Stimulated activated naive CD8-positive, alpha-beta T cell treated with anti-CD3 and anti-CD28 coated beads, Interleukin-15, amount 100 ng/mL, for 72 hours (primary cell): ENCODE data around the gene LBH.
"Not testable (repeated sequence)": the region's sequence is repeated elsewhere in the genome, so short reads cannot be mapped to it uniquely, and the experiment has no call there.

Experiments used
- ATAC-seq: fragments of 150-1000 bp; cut with Tn5 transposase; 2 replicates; pipeline ENCODE4 v1.10.0; 2021; ENCODE audit warnings: mild to moderate bottlenecking, moderate library complexity
- DNase-seq, 2 donors: peaks; one replicate each; pipeline ENCODE4 v3.0.0; 2021 to 2022
- H3K27ac Mint-ChIP-seq, 2 donors: one replicate each; pipeline ENCODE4 v1.8.0; 2022; ENCODE audit warnings: mild to moderate bottlenecking in 2 of 2, mixed read lengths in 2 of 2, moderate library complexity in 2 of 2
- H3K27me3 Mint-ChIP-seq: one replicate; pipeline ENCODE4 v1.8.0; 2022; ENCODE audit warnings: mixed read lengths
- H3K4me1 Mint-ChIP-seq: one replicate; pipeline ENCODE4 v1.8.0; 2022; ENCODE audit warnings: mild to moderate bottlenecking, mixed read lengths
- H3K4me3 Mint-ChIP-seq, 2 donors: one replicate each; pipeline ENCODE4 v1.8.0; 2022; ENCODE audit warnings: mild to moderate bottlenecking in 2 of 2, mixed read lengths in 2 of 2, moderate library complexity in 1 of 2
- H3K9me3 Mint-ChIP-seq, 2 donors: one replicate each; pipeline ENCODE4 v1.8.0; 2022; ENCODE audit warnings: mixed read lengths in 2 of 2

LBH gene

DNA sequence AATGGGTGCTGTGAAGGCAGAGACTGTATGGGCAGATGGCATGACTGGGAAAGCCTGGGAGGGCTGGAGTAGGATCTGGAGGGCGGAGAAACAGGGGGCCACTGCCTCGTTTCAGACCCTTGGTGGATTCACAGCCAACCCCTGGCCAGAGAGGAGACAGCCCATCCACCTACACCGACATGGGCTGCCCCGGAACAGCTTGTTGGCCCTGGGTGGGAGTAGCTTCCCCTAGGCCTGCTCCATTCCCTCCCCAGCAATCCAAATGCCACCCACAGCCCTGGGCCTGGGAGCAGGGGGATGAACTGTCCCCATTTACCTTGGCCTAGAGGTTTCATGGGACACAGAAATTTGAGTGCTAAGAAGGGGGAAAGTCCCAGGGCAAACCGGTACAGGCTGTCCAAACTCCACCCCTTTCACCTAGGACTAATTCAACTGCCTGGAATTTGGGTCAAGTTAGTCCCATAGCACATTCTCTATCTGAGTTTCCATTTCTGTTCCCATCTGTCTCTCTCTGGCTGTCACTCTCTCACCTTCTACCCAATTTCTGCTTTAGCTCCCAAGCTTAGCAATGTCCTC is 37.0 kb downstream of the LBH start:
- Mint-ChIP-seq H3K4me3 (no peak overlapping the region), H3K4me1 (peaks cover 96% of the 10 kb centered on the region), H3K9me3 (no peaks in the 10 kb centered on the region), H3K27ac (no peak overlapping the region), H3K27me3 (no peaks in the 10 kb centered on the region)
- ATAC-seq (no peak), DNase-seq (no peak)

DNA sequence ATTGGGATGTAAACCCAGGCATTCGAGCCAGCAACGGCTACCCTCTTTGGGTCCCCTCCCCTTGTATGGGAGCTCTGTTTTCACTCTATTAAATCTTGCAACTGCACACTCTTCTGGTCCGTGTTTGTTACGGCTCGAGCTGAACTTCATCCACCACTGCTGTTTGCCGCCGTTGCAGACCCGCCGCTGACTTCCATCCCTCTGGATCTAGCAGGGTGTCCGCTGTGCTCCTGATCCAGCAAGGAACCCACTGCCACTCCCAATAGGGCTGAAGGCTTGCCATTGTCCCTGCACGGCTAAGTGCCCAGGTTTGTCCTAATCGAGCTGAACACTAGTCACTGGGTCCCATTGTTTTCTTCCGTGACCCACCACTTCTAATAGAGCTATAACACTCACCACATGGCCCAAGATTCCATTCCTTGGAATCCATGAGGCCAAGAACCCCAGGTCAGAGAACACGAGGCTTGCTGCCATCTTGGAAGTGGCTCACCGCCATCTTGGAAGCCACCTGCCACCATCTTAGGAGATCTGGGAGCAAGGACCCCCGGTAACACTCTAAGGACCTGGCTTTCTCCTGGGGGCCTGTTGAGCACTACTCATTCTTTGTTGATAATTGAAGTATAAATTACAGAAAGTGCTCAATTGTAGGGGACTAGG is 37.9 kb downstream of the LBH start:
- not testable (repeated sequence) for H3K27ac Mint-ChIP-seq, H3K4me3 Mint-ChIP-seq, H3K9me3 Mint-ChIP-seq, H3K27me3 Mint-ChIP-seq, DNase-seq, ATAC-seq
- peaks cover 100% of the 10 kb centered on the region for H3K4me1 Mint-ChIP-seq

DNA sequence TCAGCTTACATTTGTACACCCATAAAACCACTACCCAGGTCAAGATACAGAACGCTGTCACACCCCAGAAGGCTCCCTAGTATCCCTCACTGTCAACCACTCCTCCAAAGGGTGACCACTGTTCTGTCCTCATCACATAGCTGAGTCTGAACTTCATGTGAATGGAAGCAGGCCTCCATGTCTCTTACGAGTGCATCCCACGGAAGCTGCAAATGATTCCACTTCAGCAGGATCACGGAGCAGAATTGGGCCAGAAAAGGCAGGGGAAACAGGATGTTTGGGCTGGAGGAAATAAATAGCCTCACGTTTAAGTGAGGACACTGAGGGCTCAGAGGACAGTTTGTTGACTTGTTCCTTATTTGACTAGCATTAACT is 38.4 kb downstream of the LBH start:
- DNase-seq = no peak
- H3K9me3 Mint-ChIP-seq = no peaks in the 10 kb centered on the region
- no peaks in the 10 kb centered on the region for H3K27me3 Mint-ChIP-seq
- ATAC-seq = no peak
- peaks cover 100% of the 10 kb centered on the region for H3K4me1 Mint-ChIP-seq
- no peak overlapping the region for H3K4me3 Mint-ChIP-seq
- no peak overlapping the region for H3K27ac Mint-ChIP-seq

DNA sequence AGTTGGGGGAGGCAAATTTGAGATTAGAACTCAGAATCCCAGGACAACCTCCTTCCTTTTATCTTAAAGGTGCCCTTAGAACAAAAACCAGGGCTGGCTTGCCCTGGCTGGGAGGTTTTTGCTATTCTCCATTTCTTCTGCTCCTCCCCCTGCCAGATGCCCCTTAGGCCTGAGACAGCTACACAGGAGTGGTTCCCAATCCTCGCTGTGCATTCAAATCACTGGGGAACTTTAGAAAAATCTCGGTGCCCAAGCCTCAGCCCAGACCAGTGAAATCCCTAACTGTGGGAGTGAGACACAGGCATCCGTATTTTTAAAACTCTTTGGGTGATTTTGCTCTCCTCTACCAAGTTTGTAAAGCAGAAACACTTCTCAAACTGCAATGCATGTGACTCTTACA is 38.8 kb downstream of the LBH start:
- DNase-seq (no peak), ATAC-seq (no peak)
- Mint-ChIP-seq H3K9me3 (no peaks in the 10 kb centered on the region), H3K4me3 (no peak overlapping the region), H3K4me1 (peaks cover 96% of the 10 kb centered on the region), H3K27me3 (no peaks in the 10 kb centered on the region), H3K27ac (no peak overlapping the region)

DNA sequence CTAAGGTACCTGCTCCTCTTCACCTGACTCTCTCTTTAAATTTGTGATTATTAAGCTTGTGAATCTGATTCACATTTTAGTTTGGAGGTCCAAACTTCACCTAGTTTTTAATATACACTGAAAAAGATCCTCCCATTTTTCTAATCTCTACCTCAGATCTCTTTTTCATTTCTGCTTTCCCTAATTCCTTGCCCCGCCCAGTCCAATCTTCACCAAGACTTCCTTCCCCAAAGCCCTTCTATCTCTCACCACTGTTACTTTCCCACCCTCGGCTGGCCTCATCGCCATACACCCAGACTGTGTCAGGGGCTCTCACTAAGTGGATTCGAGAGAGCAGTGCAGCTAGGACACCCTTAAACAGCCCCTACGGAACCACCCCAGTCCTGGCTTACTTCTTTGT is 40.0 kb downstream of the LBH start:
- Mint-ChIP-seq H3K27me3 (no peaks in the 10 kb centered on the region), H3K27ac (peak overlapping the region in 1 of 2 donors; percentile 81), H3K4me1 (peaks cover 89% of the 10 kb centered on the region), H3K9me3 (no peaks in the 10 kb centered on the region), H3K4me3 (no peak overlapping the region)
- DNase-seq (no peak), ATAC-seq (no peak)

DNA sequence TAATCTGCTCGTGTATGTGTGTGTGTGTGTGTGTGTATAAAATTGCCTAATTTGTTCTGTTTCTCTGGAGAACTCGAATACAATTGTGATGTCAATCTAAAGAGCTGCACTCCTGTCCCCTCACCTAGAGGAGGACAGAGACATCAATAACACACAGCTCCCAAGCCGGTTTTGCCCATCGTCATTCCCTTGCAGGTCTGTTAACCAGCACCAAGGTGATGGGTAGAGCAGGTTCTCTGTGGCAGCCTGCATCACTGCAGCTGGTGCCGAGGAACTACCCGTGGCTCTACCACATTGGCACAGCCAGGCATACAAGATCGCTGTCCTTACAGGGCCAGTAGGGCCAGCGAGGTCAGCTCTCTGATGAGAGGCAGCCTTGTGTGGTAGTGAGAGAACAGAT is 41.0 kb downstream of the LBH start:
- peaks cover 89% of the 10 kb centered on the region for H3K4me1 Mint-ChIP-seq
- no peaks in the 10 kb centered on the region for H3K27me3 Mint-ChIP-seq
- DNase-seq (no peak), ATAC-seq (no peak)
- peak overlapping the region in 1 of 2 donors; percentile 40 for H3K27ac Mint-ChIP-seq
- H3K9me3 Mint-ChIP-seq = no peaks in the 10 kb centered on the region
- no peak overlapping the region for H3K4me3 Mint-ChIP-seq

DNA sequence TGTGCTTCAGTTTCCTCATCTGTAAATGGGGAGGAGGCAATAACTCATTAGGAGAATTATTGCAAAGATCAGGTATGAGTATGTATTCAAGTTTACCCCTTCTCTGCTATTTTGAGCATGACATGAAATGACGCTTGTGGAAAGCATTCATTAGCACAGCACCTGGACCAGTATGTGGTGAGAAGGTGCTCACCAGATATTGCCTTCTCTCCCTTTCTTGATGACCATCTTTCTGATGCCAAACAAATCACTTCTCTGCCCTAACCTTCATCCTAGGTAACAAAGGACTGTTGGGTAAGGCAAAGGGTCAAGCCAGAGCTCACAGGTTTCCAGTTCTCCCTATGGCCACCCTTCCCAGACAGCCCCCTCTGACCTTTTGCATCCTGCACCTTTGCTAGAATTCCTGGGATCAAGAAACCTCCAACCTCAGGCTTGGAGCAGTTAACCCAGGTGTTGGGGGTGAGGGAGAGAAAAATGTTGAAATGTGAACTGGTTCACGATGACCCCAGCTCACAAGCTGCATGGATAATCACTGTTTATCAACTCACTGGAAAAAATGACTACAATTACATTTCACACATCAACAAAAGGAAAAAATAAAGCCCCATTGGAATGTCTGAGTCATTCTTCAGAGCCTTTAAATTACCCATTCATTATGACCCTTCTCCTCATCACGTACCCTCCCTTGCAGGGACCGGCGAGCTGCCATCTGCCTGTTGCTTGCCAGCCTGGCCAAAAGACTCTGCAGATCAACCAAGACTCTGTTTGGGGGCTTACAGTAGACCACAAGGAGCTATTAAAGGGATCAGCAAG is 41.6 kb downstream of the LBH start:
- no peaks in the 10 kb centered on the region for H3K9me3 Mint-ChIP-seq
- peak in 1 of 2 donors; percentile 51 for DNase-seq

DNA sequence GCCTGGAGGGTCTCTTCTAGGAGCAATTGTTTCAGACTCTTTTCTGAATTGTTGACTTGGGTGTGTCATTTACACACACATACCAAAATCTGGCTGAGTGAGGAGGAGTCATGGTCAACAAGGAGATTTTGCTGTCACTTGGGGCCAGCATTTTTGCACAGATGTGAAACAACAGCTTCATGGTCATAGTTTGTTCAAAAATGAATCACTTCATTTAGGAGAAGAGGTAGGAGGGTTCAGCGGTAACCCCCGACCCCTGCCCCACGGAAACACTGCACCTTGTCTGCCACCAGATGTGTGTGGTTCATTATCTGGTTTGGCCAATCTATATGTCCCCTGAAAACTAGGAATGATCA is 42.2 kb downstream of the LBH start:
- peak overlapping the region; percentile 88 to 93 for H3K27ac Mint-ChIP-seq
- H3K4me1 Mint-ChIP-seq = peaks cover 89% of the 10 kb centered on the region
- H3K4me3 Mint-ChIP-seq = peak overlapping the region; percentile 59 to 63
- ATAC-seq (peak; percentile 48), DNase-seq (no peak)
- no peaks in the 10 kb centered on the region for H3K27me3 Mint-ChIP-seq
- H3K9me3 Mint-ChIP-seq = peaks cover 0 to 4% of the 10 kb centered on the region in 2 donors

More for the DNA sequence above, 41.6 kb downstream of the LBH start:
- peak overlapping the region; percentile 59 to 63 for H3K4me3 Mint-ChIP-seq
- ATAC-seq = peak; percentile 61
- peaks cover 89% of the 10 kb centered on the region for H3K4me1 Mint-ChIP-seq
- H3K27ac Mint-ChIP-seq = peak overlapping the region; percentile 88 to 93
- no peaks in the 10 kb centered on the region for H3K27me3 Mint-ChIP-seq

DNA sequence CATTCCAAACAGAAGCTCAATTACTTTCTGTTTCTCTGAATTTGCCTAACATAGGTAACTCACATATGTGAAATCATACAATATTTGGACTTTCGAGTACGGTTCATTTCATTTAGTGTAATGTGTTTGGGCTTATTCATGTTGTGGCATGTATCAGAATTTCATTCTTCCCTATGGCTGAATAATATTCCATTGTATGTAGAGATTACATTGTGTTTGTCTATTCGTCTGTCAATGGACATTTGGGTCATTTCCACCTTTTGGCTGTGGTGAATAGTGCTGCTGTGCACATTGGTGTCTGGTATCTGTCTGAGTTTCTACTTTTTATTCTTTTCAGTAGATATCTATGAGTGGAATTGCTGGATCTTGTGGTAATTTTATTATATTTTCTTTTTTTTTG is 43.9 kb downstream of the LBH start:
- ATAC-seq = no peak
- H3K4me1 Mint-ChIP-seq = peaks cover 84% of the 10 kb centered on the region
- H3K27me3 Mint-ChIP-seq = no peaks in the 10 kb centered on the region

DNA sequence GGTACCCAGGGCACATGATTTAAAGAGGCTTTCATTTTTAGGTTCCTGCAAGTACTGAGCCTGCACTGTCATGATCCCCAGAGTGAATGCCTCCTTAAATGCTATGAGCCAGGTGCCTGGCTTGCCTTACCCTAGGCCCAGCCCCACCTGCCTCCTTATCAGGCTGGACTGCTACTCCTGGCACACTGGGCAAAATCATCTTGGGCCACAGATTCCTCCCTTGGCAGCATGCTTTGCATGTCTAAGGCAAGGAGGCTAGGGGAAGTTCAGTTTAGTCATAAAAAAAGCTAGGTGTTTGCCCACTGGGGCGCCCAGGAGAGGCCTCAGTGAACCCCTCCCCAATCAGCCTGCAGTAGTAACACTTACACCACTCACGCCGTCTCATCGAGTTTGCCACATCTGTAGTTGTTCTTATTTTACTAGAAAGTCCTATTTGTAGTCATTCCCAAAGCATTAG is 45.1 kb downstream of the LBH start:
- peak in 1 of 2 donors; percentile 74 for DNase-seq
- ATAC-seq = peak; percentile 93
- H3K9me3 Mint-ChIP-seq = peaks cover 0 to 8% of the 10 kb centered on the region in 2 donors
- no peaks in the 10 kb centered on the region for H3K27me3 Mint-ChIP-seq
- peak overlapping the region in 1 of 2 donors; percentile 34 for H3K27ac Mint-ChIP-seq
- peaks cover 72% of the 10 kb centered on the region for H3K4me1 Mint-ChIP-seq
- peak overlapping the region; percentile 11 to 30 for H3K4me3 Mint-ChIP-seq

More for the DNA sequence above, 43.9 kb downstream of the LBH start:
- H3K9me3 Mint-ChIP-seq = peaks cover 0 to 8% of the 10 kb centered on the region in 2 donors
- no peak overlapping the region for H3K27ac Mint-ChIP-seq
- no peak for DNase-seq
- H3K4me3 Mint-ChIP-seq = no peak overlapping the region

DNA sequence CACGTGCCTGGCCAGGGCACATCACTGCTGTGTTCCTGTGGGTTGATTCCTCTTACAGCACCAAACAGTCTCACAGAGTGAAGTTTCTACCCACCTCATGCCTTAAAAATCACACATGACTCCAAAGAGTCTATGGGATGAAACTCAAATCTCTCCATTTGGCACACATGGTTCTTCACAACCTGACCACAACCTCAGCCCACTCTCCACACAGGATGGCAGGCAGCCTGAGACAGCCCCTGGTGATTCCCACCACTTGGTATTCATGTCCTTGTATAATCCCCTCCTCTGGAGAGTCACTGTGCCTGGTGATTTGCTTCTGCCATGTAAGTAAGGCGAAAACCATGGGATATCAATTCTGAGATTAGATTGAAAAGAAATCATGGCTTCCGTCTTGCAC is 46.2 kb downstream of the LBH start:
- Mint-ChIP-seq H3K9me3 (peaks cover 0 to 8% of the 10 kb centered on the region in 2 donors), H3K4me3 (peak overlapping the region in 1 of 2 donors; percentile 28), H3K27me3 (no peaks in the 10 kb centered on the region), H3K27ac (no peak overlapping the region), H3K4me1 (peaks cover 61% of the 10 kb centered on the region)
- peak; percentile 36 for ATAC-seq
- DNase-seq = peak in 1 of 2 donors; percentile 42

DNA sequence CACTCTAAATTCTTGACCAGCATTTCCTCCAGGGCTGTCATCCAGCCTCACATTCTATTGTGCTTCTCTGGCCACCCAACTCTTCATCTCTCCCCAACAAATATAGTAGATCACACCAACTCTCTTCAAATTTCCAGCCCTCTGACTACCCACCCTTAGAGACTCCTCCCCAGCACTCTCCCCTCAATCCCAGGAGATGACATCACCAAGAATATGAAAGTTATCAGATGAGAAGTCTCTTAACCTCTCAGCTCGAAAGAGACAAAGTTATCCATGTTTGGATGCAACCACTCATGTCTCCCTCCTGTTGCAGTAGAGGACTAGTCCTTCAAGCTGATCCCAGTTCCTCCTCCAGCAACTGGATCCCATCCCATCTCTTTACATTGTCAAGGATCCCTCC is 47.1 kb downstream of the LBH start:
- peaks cover 52% of the 10 kb centered on the region for H3K4me1 Mint-ChIP-seq
- no peak overlapping the region for H3K27ac Mint-ChIP-seq
- no peak for DNase-seq
- no peak overlapping the region for H3K4me3 Mint-ChIP-seq
- H3K9me3 Mint-ChIP-seq = peaks cover 0 to 8% of the 10 kb centered on the region in 2 donors
- no peak for ATAC-seq
- H3K27me3 Mint-ChIP-seq = no peaks in the 10 kb centered on the region

DNA sequence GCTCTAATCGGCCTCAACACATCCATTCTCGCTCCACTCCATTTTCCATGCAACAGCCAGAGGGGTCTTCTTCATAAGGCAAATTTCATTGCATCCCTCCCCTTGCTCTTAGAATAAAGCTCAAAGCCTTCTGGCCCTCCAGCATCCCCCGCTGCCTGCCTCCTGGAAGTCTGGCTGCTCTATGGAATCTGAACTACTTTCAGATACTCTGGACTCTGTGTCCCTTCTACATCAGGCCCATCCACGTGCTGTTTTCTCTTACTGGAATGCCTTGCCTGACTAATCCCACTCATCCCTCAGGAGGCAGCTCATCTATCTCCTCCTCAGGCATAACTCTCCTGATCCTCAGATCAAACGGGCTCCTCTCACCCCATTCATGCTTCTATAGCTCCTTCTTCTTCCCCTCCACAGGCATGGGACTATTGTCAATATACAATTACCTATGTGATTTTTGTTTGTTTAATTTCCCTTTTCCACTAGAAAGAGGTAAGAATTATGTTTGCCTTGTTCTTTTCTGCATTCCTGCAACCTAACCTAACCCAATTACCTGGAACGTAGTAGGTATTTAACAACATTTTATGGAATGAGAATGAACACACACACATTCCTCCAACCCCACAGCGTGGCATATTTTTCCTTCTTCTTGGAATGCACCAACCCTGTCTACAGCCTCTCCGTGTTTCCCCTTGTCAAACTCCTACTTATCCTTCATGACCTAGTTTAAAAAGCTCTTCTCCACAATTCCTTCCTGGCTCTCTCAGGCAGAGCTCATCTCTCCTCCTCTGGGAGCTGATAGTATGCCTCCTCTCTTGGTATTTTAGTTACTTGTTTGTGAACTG is 49.5 kb downstream of the LBH start:
- Mint-ChIP-seq H3K27me3 (no peaks in the 10 kb centered on the region), H3K27ac (no peak overlapping the region), H3K4me1 (peaks cover 45% of the 10 kb centered on the region), H3K9me3 (peaks cover 0 to 8% of the 10 kb centered on the region in 2 donors), H3K4me3 (no peak overlapping the region)
- ATAC-seq (no peak), DNase-seq (no peak)

DNA sequence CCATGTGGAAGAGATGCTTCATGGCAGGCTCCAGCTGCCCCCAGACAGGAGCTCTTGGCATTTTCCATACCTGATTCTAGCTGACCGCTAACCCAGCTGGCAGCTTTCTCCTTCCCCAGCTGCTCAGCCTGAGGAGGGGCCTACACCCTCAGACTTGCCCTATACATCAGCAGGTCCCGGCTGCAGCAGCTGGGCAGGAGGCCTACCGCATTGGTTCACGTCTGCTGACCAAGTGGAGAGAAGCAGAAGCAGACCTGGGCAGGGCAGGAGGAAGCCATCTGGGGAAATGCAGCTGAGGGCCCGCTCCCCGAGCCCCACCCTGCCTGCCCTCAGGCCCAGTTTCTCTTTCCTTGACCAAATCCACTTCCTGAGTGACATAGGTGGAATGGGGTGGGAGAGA is 50.7 kb downstream of the LBH start:
- Mint-ChIP-seq H3K27ac (no peak overlapping the region), H3K9me3 (peaks cover 0 to 8% of the 10 kb centered on the region in 2 donors), H3K4me1 (peaks cover 41% of the 10 kb centered on the region), H3K4me3 (no peak overlapping the region), H3K27me3 (no peaks in the 10 kb centered on the region)
- no peak for DNase-seq
- no peak for ATAC-seq

DNA sequence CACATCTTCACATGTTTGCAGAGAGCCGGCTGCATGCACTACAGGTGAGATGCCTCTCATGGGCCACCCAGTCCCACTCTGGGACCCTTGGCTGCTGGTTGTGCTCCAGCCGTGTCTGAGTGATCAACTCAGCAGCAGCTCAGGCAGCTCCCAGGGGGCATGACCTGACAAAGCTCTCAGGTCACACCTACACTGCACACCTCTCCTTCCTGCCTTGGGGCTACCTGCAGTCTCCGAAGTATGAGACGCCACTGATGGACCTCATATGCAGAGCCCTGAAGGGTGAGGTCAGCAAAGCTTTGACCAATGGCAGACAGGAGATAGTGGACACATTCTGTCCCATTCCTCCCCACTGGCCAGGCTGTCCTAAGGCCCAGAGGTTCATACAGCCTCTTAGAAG is 51.4 kb downstream of the LBH start:
- Mint-ChIP-seq H3K9me3 (peaks cover 0 to 8% of the 10 kb centered on the region in 2 donors), H3K4me1 (peaks cover 41% of the 10 kb centered on the region), H3K4me3 (no peak overlapping the region), H3K27ac (no peak overlapping the region), H3K27me3 (no peaks in the 10 kb centered on the region)
- DNase-seq (no peak), ATAC-seq (no peak)
